ENCODE measurements around the gene BCHE.

DNA sequence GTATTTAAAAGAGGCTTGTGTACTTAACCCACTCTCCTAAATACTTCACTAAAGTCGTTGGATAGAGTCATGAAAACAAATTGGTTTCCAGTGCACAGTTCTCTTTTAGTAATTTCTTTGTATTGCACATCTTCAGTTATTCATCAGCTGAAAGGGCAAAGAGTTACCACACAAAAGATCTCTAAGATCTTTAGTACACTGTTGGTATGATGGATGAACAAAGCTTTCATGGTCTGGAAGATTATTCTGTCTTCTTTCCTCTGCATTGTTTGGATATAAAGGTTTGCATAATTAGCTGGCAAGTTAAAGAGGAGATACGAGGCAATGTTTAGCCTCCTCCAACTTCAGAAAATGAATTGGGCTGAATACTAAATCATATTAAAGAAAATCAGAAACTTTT lies 40.5 kb downstream of the BCHE start:
- TF ChIP-seq, protein P1, sequence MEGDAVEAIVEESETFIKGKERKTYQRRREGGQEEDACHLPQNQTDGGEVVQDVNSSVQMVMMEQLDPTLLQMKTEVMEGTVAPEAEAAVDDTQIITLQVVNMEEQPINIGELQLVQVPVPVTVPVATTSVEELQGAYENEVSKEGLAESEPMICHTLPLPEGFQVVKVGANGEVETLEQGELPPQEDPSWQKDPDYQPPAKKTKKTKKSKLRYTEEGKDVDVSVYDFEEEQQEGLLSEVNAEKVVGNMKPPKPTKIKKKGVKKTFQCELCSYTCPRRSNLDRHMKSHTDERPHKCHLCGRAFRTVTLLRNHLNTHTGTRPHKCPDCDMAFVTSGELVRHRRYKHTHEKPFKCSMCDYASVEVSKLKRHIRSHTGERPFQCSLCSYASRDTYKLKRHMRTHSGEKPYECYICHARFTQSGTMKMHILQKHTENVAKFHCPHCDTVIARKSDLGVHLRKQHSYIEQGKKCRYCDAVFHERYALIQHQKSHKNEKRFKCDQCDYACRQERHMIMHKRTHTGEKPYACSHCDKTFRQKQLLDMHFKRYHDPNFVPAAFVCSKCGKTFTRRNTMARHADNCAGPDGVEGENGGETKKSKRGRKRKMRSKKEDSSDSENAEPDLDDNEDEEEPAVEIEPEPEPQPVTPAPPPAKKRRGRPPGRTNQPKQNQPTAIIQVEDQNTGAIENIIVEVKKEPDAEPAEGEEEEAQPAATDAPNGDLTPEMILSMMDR (IDR thresholded peaks at IDR 0.05 in 4 of 5, conservative IDR thresholded peaks at IDR 0.05 in 1 of 5) = no peak
- TF ChIP-seq POLR2A (IDR thresholded peaks at IDR 0.05) = no peak
